CD14-positive monocyte (primary cell): Measurements from ENCODE around the gene DCTN5. TPM values are rescaled to one million over a fixed set of nuclear protein-coding genes. Genes with fewer than 3 reads are reported as not detected.

Experiments
- DNase-seq, 3 donors: peaks; one replicate each; pipeline ENCODE4 v3.0.0-alpha.2; 2011 to 2022
- H2AFZ ChIP-seq: 2 replicates; pipeline ENCODE4 v1.6.0; 2012; ENCODE audit warnings: mild to moderate bottlenecking, low read depth, low read length, inconsistent platforms; ENCODE audit not compliant: insufficient read depth, poor library complexity, severe bottlenecking
- H3K27ac ChIP-seq, 2 donors: 1 replicate in 1 of 2; 2 replicates in 1 of 2; pipeline ENCODE4 v1.5.1; 2012 to 2013; ENCODE audit warnings: low read length in 2 of 2, control low read depth in 1 of 2, inconsistent platforms in 1 of 2, low read depth in 1 of 2, mild to moderate bottlenecking in 1 of 2
- H3K27me3 ChIP-seq, 2 donors: one replicate each; pipeline versions ENCODE4 v1.6.0 to v1.6.1; 2011 to 2013; ENCODE audit warnings: low read length in 2 of 2; ENCODE audit not compliant: control insufficient read depth in 2 of 2, insufficient read depth in 2 of 2
- H3K36me3 ChIP-seq, 2 donors: replicated peaks in 1 of 2; 1 replicate in 1 of 2; 2 replicates in 1 of 2; pipeline versions ENCODE4 v1.5.1 to v1.6.1; 2012 to 2013; ENCODE audit warnings: low read length in 2 of 2, control low read depth in 1 of 2, inconsistent platforms in 1 of 2, mild to moderate bottlenecking in 1 of 2; ENCODE audit not compliant: insufficient read depth in 2 of 2, control insufficient read depth in 1 of 2
- H3K4me1 ChIP-seq, 2 donors: 1 replicate in 1 of 2; 2 replicates in 1 of 2; pipeline versions ENCODE4 v1.5.1 to v1.6.1; 2012 to 2013; ENCODE audit warnings: low read length in 2 of 2, control low read depth in 1 of 2, inconsistent platforms in 1 of 2, mild to moderate bottlenecking in 1 of 2, moderate library complexity in 1 of 2; ENCODE audit not compliant: insufficient read depth in 2 of 2, control insufficient read depth in 1 of 2
- H3K4me2 ChIP-seq: replicated peaks from 2 replicates; pipeline ENCODE3; 2012; ENCODE audit warnings: low read length, moderate library complexity, mild to moderate bottlenecking; ENCODE audit not compliant: poor library complexity, severe bottlenecking; ENCODE audit errors: extremely low read depth
- H3K4me3 ChIP-seq, 3 experiments: fragments of 200-600 bp in 1 of 3; sonication (generic) in 1 of 3; replicated peaks in 1 of 3; 1 replicate in 2 of 3; 2 replicates in 1 of 3; pipeline ENCODE4 v1.5.1; 2011 to 2013; ENCODE audit warnings: low read length in 3 of 3, mild to moderate bottlenecking in 3 of 3, control low read depth in 2 of 3, low read depth in 2 of 3, inconsistent platforms in 1 of 3, moderate library complexity in 1 of 3
- H3K79me2 ChIP-seq: 2 replicates; pipeline ENCODE4 v1.6.0; 2012; ENCODE audit warnings: mild to moderate bottlenecking, control low read depth, inconsistent platforms, low read length, moderate library complexity; ENCODE audit not compliant: insufficient read depth
- H3K9ac ChIP-seq: 2 replicates; pipeline ENCODE4 v1.6.0; 2017; ENCODE audit warnings: low read length, mild to moderate bottlenecking; ENCODE audit not compliant: insufficient read depth, poor library complexity, severe bottlenecking
- H3K9me3 ChIP-seq, 2 donors: replicated peaks in 1 of 2; 1 replicate in 1 of 2; 2 replicates in 1 of 2; pipeline versions ENCODE4 v1.5.1 to v1.6.1; 2012 to 2013; ENCODE audit warnings: low read length in 2 of 2, control low read depth in 1 of 2; ENCODE audit not compliant: control insufficient read depth in 1 of 2, insufficient read depth in 1 of 2
- H4K20me1 ChIP-seq: 2 replicates; pipeline ENCODE4 v1.6.0; 2012; ENCODE audit warnings: mild to moderate bottlenecking, low read length, control low read depth, moderate library complexity; ENCODE audit not compliant: insufficient read depth
- H3K27ac Mint-ChIP-seq, 7 donors: one replicate each; pipeline ENCODE4 v1.8.0; 2020; ENCODE audit warnings: mild to moderate bottlenecking in 7 of 7, mixed read lengths in 7 of 7, moderate library complexity in 6 of 7, inconsistent platforms in 2 of 7
- H3K27me3 Mint-ChIP-seq, 3 donors: one replicate each; pipeline ENCODE4 v1.8.0; 2021 to 2022; ENCODE audit warnings: low read depth in 3 of 3, mild to moderate bottlenecking in 3 of 3, mixed read lengths in 3 of 3, moderate library complexity in 3 of 3, inconsistent platforms in 1 of 3
- H3K36me3 Mint-ChIP-seq, 2 donors: one replicate each; pipeline ENCODE4 v1.8.0; 2020; ENCODE audit warnings: mixed read lengths in 2 of 2, inconsistent platforms in 1 of 2, mild to moderate bottlenecking in 1 of 2
- H3K4me1 Mint-ChIP-seq: one replicate; pipeline ENCODE4 v1.8.0; 2020; ENCODE audit warnings: mild to moderate bottlenecking, mixed read lengths
- H3K4me3 Mint-ChIP-seq, 2 donors: one replicate each; pipeline ENCODE4 v1.8.0; 2020; ENCODE audit warnings: mild to moderate bottlenecking in 2 of 2, mixed read lengths in 2 of 2, moderate library complexity in 1 of 2
- H3K9me3 Mint-ChIP-seq, 7 donors: one replicate each; pipeline ENCODE4 v1.8.0; 2020 to 2022; ENCODE audit warnings: mixed read lengths in 7 of 7, mild to moderate bottlenecking in 6 of 7, moderate library complexity in 6 of 7, inconsistent platforms in 2 of 7
- WGBS: methylation state at CpG from one replicate; pipeline ENCODE4 v1.1.5; 2013; ENCODE audit warnings: missing lambda C conversion rate; ENCODE audit not compliant: insufficient coverage; 5-methylcytosine and 5-hydroxymethylcytosine counted together
- intact Hi-C, 2 donors: fragments of 100-400 bp; cut with micrococcal nuclease; formaldehyde crosslinking; loops; one replicate each; pipeline versions ENCODE4 v1.15.0 to v1.15.1; 2023
- polyA plus RNA-seq, 3 donors: library from polyadenylated mRNA; depleted of rRNA in 1 of 3; unstranded in 2 of 3; stranded (reverse) in 1 of 3; fragments of 300-500 nt in 2 of 3; fragments of >200 nt in 1 of 3; fragmentation: Illumina TruSeq in 2 of 3; gene quantifications; 1 replicate in 2 of 3; 2 replicates in 1 of 3; pipeline ENCODE4 v1.2.3, GENCODE V29; 2012 to 2021
- TF ChIP-seq, protein P1 (sequence below): fragments of 200-600 bp; IDR thresholded peaks from one replicate; pipeline ENCODE4 v1.8.0; 2022; ENCODE audit warnings: antibody characterized with exemption, mild to moderate bottlenecking

Gene DCTN5
- polyA plus RNA-seq, 3 donors: 29.3 to 54.3 (median 42.0) TPM

DNA sequence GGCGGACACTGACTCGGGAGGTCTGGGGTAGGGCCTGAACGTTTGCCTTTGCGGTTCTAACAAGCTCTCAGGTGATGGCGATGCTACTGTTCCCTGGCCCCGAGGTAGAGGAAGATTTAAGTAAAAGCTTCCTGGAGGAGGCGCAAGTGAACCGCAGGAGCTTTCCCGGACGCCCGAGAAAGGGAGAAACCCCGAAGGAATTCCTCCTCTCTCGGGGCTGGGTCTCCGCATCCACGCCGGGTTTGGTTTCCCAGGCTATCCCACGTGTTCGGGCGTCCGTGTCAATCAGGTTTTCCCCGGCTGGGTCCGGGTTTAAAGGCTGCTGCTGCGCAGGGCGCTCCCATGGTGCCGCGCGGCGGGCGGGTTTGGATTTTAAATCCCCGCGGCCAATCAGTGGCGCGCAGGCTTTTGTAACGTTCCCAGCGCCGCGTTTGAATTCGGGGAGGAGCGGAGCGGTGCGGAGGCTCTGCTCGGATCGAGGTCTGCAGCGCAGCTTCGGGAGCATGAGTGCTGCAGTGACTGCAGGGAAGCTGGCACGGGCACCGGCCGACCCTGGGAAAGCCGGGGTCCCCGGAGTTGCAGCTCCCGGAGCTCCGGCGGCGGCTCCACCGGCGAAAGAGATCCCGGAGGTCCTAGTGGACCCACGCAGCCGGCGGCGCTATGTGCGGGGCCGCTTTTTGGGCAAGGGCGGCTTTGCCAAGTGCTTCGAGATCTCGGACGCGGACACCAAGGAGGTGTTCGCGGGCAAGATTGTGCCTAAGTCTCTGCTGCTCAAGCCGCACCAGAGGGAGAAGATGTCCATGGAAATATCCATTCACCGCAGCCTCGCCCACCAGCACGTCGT lies 37.4 kb downstream of the DCTN5 start, which contains the start of gene PLK1:
TSS of gene PLK1 (plus strand) at position 460 of the 844 bp plus-strand sequence. CDS start at position 504, 44 bp downstream.
- intact Hi-C loops: no loop called here

More for the DNA sequence above, 37.4 kb downstream of the DCTN5 start, which contains the start of gene PLK1:
- Histone ChIP-seq H3K27ac (peak within 1 kb of the TSS; percentile 3 to 68), H3K27me3 (no peaks in the 10 kb centered on the region), H3K79me2 (peaks cover 53% of the 10 kb centered on the region), H3K4me2 (peak within 1 kb of the TSS; percentile 94), H3K36me3 (peaks cover 9 to 50% of the 10 kb centered on the region in 2 donors), H3K9me3 (no peaks in the 10 kb centered on the region), H2AFZ (peak within 1 kb of the TSS; percentile 79), H3K4me1 (peaks cover 38 to 44% of the 10 kb centered on the region in 2 donors), H3K9ac (peak within 1 kb of the TSS; percentile 64), H3K4me3 (peak within 1 kb of the TSS; percentile 48 to 85 (median 72)), H4K20me1 (peaks cover 14% of the 10 kb centered on the region)
- H3K4me1 Mint-ChIP-seq: peaks cover 43% of the 10 kb centered on the region
- H3K27me3 Mint-ChIP-seq: peaks cover 0 to 2% (median 0%) of the 10 kb centered on the region in 3 donors
- under 1% methylated on average over 75 of the region's 75 CpGs for WGBS
- no peaks in the 10 kb centered on the region for H3K9me3 Mint-ChIP-seq
- H3K27ac Mint-ChIP-seq: peak within 1 kb of the TSS; percentile 56 to 87 (median 76)
- H3K36me3 Mint-ChIP-seq: peaks cover 32 to 48% of the 10 kb centered on the region in 2 donors
- TF ChIP-seq, protein P1, sequence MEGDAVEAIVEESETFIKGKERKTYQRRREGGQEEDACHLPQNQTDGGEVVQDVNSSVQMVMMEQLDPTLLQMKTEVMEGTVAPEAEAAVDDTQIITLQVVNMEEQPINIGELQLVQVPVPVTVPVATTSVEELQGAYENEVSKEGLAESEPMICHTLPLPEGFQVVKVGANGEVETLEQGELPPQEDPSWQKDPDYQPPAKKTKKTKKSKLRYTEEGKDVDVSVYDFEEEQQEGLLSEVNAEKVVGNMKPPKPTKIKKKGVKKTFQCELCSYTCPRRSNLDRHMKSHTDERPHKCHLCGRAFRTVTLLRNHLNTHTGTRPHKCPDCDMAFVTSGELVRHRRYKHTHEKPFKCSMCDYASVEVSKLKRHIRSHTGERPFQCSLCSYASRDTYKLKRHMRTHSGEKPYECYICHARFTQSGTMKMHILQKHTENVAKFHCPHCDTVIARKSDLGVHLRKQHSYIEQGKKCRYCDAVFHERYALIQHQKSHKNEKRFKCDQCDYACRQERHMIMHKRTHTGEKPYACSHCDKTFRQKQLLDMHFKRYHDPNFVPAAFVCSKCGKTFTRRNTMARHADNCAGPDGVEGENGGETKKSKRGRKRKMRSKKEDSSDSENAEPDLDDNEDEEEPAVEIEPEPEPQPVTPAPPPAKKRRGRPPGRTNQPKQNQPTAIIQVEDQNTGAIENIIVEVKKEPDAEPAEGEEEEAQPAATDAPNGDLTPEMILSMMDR: peak; percentile 34
- peak within 1 kb of the TSS; percentile 80 to 90 for H3K4me3 Mint-ChIP-seq
- DNase-seq: peak; percentile 47 to 59 (median 57)
